HFFc6 (cell line): Measurements from ENCODE around the gene FAM186B. TPM values are rescaled to one million over a fixed set of nuclear protein-coding genes. Genes with fewer than 3 reads are reported as not detected.

Source experiments
- DNase-seq: peaks from one replicate; pipeline ENCODE4 v3.0.0-alpha.2; 2018
- H3K27ac Mint-ChIP-seq: 2 replicates; pipeline ENCODE4 v1.8.0; 2020; ENCODE audit warnings: mild to moderate bottlenecking, mixed read lengths
- H3K27me3 Mint-ChIP-seq: 2 replicates; pipeline ENCODE4 v1.8.0; 2021; ENCODE audit warnings: mild to moderate bottlenecking, moderate library complexity, mixed read lengths; ENCODE audit not compliant: insufficient read depth
- H3K36me3 Mint-ChIP-seq: 2 replicates; pipeline ENCODE4 v1.8.0; 2021; ENCODE audit warnings: low read depth, mixed read lengths
- H3K4me1 Mint-ChIP-seq: 2 replicates; pipeline ENCODE4 v1.8.0; 2020; ENCODE audit warnings: low read depth, mixed read lengths
- H3K4me3 Mint-ChIP-seq: 2 replicates; pipeline ENCODE4 v1.8.0; 2020; ENCODE audit warnings: mild to moderate bottlenecking, moderate library complexity, mixed read lengths
- H3K9me3 Mint-ChIP-seq: 2 replicates; pipeline ENCODE4 v1.8.0; 2020; ENCODE audit warnings: mild to moderate bottlenecking, mixed read lengths
- total RNA-seq, 6 experiments: library from RNA; stranded (reverse); fragmentation: NEBNext Ultra II Directional; extraction: Animal tissue kit (Norgen Biotek cat#: 25700); gene quantifications; 2 replicates in 1 of 6; 3 replicates in 5 of 6; pipeline ENCODE4 v1.2.3, GENCODE V29; 2021
- TF ChIP-seq, protein P1 (sequence below): fragments of 200-600 bp; sonication (generic); IDR thresholded peaks from 2 replicates; pipeline ENCODE4 v1.5.0; 2021; ENCODE audit warnings: antibody characterized with exemption, mild to moderate bottlenecking

FAM186B gene
- total RNA-seq, 6 experiments from 2014 or later, result 0.21 to 0.46 (median 0.31) TPM

DNA sequence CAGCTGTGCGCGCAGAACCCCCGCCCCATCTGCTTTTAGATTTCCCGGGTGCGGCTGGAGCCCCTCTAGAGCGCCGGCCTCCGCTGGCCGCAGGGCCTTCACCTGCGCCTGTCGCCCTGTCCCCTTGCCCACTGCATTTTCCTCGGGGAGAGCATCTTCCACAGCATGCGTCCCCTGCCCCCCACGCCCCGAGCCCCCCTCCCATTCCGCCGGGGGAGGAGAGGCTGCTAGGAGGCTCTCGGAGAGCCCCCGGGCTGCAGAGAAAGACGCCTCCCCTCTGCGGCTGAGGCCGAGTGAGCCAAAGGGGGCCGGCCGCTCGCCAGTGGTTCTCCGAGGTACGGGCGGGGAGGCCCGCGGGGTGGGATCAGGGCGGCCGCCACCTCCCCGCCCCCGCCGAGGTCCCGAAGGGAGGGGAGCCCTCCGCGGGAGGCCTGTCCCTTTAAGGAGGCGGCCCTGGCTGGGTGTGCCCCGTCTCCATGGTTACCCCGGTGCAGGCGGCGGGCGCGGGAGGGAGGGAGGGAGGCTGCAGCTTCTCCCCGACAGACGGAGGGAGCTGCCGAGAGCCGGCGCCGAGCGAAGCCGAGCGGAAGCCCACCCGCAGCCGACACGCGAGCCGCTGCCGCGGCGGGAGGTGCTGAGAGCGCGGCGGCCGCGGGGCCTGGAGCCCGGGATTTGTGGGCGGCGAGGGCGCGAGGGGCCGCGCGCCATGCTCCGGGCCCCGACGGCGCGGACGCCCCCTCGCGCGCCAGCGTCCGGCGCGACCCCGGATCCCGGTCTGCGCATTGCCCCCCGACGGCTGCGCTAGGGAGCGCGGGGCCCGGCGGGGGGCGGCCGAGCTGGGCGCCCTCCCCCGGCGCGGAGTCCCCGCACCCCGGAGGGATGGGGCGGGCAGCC, 66.7 kb downstream of the FAM186B start, which contains the start of gene KCNH3:
TSS of gene KCNH3 (plus strand) at position 521 of the 894 bp plus-strand sequence. CDS start 387 bp downstream, outside the sequence.
- Mint-ChIP-seq H3K36me3 (no peaks in the 10 kb centered on the region), H3K27me3 (peaks cover 27% of the 10 kb centered on the region), H3K4me3 (peak within 1 kb of the TSS; percentile 70), H3K27ac (no peak within 1 kb of the TSS), H3K9me3 (no peaks in the 10 kb centered on the region), H3K4me1 (peaks cover 27% of the 10 kb centered on the region)
- TF ChIP-seq, protein P1, sequence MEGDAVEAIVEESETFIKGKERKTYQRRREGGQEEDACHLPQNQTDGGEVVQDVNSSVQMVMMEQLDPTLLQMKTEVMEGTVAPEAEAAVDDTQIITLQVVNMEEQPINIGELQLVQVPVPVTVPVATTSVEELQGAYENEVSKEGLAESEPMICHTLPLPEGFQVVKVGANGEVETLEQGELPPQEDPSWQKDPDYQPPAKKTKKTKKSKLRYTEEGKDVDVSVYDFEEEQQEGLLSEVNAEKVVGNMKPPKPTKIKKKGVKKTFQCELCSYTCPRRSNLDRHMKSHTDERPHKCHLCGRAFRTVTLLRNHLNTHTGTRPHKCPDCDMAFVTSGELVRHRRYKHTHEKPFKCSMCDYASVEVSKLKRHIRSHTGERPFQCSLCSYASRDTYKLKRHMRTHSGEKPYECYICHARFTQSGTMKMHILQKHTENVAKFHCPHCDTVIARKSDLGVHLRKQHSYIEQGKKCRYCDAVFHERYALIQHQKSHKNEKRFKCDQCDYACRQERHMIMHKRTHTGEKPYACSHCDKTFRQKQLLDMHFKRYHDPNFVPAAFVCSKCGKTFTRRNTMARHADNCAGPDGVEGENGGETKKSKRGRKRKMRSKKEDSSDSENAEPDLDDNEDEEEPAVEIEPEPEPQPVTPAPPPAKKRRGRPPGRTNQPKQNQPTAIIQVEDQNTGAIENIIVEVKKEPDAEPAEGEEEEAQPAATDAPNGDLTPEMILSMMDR, result no peak
- peak; percentile 43 for DNase-seq

DNA sequence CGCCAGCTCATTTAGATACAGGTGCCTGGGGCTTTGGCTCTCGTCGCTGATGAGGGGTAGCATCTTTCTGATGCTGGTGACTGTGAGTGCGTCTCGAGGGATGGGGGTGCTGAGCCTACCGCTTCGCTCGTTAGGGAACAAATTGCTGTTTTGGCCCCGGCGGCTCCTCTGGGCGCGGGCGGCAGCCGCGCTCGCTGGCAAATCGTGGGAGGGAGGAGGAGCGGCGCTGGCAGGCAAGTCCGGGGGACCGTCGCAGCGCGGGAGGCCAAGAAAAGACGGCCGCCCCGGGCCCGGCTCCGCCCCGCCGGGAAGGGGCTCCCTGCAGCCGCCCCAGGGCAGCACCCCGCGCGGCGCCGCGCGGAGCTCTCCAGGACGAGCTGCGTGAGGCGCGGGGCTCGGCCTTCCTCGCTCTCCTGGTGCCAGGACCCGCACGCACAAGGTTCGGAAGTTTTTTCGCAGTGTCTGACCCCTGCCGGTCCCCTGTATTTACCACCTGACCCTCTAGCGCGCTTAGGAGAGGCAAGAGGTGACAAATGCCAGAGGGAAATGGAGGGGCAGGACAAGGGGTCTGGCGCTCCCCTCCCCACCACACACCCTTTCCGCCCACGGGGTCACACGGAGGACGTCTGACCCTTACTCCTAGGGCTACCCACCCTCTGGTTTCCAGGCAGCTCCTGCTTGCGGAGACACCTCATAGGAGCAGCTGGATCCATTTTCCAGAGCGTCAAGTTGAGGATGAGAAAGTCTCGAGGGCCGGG, 67.5 kb downstream of the FAM186B start:
- peaks cover 27% of the 10 kb centered on the region for H3K27me3 Mint-ChIP-seq
- H3K27ac Mint-ChIP-seq, result no peak overlapping the region
- no peak for DNase-seq
- no peaks in the 10 kb centered on the region for H3K9me3 Mint-ChIP-seq
- peaks cover 27% of the 10 kb centered on the region for H3K4me1 Mint-ChIP-seq
- peak overlapping the region; percentile 77 for H3K4me3 Mint-ChIP-seq
- TF ChIP-seq, protein P1, result no peak
- H3K36me3 Mint-ChIP-seq, result no peaks in the 10 kb centered on the region

Other genes starting within 250 kb of the FAM186B start
- 10 to 100 TPM; 33.4 to 64.4 (median 50.9) TPM for gene SPATS2, start 238.2 kb downstream of the FAM186B start, total RNA-seq
- gene KCNH3, start 66.6 kb downstream of the FAM186B start, total RNA-seq, result under 1 TPM in 2 of 6 experiments, not detected in 4; 0.05 to 0.10 TPM
- 10 to 100 TPM; 46.2 to 59.8 (median 55.4) TPM for gene MCRS1, start 37.5 kb downstream of the FAM186B start, total RNA-seq
- gene PRPF40B, start 17.9 kb upstream of the FAM186B start, total RNA-seq, result 10 to 100 TPM; 10.3 to 11.9 (median 11.2) TPM
- gene FMNL3, start 101.8 kb upstream of the FAM186B start, total RNA-seq, result 10 to 100 TPM; 15.8 to 21.8 (median 19.5) TPM
- gene TMBIM6, start 135.9 kb upstream of the FAM186B start, total RNA-seq, result 100 to 1,000 TPM; 471 to 545 (median 497) TPM
- gene NCKAP5L, start 222.8 kb upstream of the FAM186B start, total RNA-seq, result 10 to 100 TPM; 24.4 to 37.5 (median 25.0) TPM
- 1 to 10 TPM; 1.5 to 2.9 (median 2.0) TPM for gene BCDIN3D, start 237.5 kb upstream of the FAM186B start, total RNA-seq